IMR-90 (cell line): ENCODE measurements around the gene FBXW4. TPM values are rescaled to one million over a fixed set of nuclear protein-coding genes. Genes with fewer than 3 reads are reported as not detected.
A peak's percentile ranks its signal among the peaks of the same experiment; 100 is the strongest.

Experiments
- ATAC-seq: fragments of 200-7000 bp; cut with Tn5 transposase; 2 replicates; pipeline ENCODE4 v1.9.1; 2020; ENCODE audit warnings: low read depth, mild to moderate bottlenecking, moderate library complexity
- BruUV-seq: library from RNA; stranded (reverse); fragments of 400-500 nt; replicated peaks from 2 replicates; lab custom pipeline; 2021; lab: Mats Ljungman, UMichigan
- CTCF ChIA-PET: fragments of 300-600 bp; formaldehyde crosslinking; extraction: SDS; loops from one replicate; lab custom pipeline; 2021; ENCODE audit warnings: antibody characterized with exemption; lab: Yijun Ruan, JAX
- POLR2A ChIA-PET: fragments of 300-600 bp; sonication (Branson Sonifier 250); formaldehyde crosslinking; loops from one replicate; lab custom pipeline; 2022; ENCODE audit warnings: antibody characterized with exemption; ENCODE audit not compliant: unreplicated experiment; lab: Charles Lee
- DNase-seq: peaks from one replicate; pipeline ENCODE4 v3.0.0; 2013
- H2AFZ ChIP-seq: replicated peaks from 2 replicates; pipeline ENCODE3; 2013; ENCODE audit warnings: low read length, mild to moderate bottlenecking; ENCODE audit not compliant: poor library complexity
- H2AK5ac ChIP-seq: 2 replicates; pipeline ENCODE4 v1.6.1; 2013; ENCODE audit warnings: low read depth, low read length, inconsistent platforms
- H2AK9ac ChIP-seq: replicated peaks from 2 replicates; pipeline ENCODE3; 2013; ENCODE audit warnings: mild to moderate bottlenecking, low read depth, low read length, moderate library complexity; ENCODE audit not compliant: poor library complexity
- H2BK120ac ChIP-seq: 2 replicates; pipeline ENCODE4 v1.6.1; 2013; ENCODE audit warnings: low read depth, low read length, inconsistent platforms
- H2BK15ac ChIP-seq: 3 replicates; pipeline ENCODE4 v1.6.1; 2013; ENCODE audit warnings: low read depth, low read length, inconsistent platforms
- H2BK20ac ChIP-seq: 2 replicates; pipeline ENCODE4 v1.6.1; 2013; ENCODE audit warnings: low read depth, mild to moderate bottlenecking, inconsistent platforms, low read length, moderate library complexity
- H2BK5ac ChIP-seq: 2 replicates; pipeline ENCODE4 v1.6.1; 2013; ENCODE audit warnings: mild to moderate bottlenecking, low read depth, low read length, inconsistent platforms; ENCODE audit not compliant: poor library complexity, severe bottlenecking
- H3K14ac ChIP-seq: replicated peaks from 2 replicates; pipeline ENCODE4 v1.6.1; 2013; ENCODE audit warnings: low read depth, low read length, inconsistent platforms
- H3K18ac ChIP-seq: 2 replicates; pipeline ENCODE4 v1.6.1; 2013; ENCODE audit warnings: low read depth, low read length, control low read depth
- H3K23ac ChIP-seq: 2 replicates; pipeline ENCODE4 v1.6.1; 2013; ENCODE audit warnings: low read depth, low read length, inconsistent platforms
- H3K27ac ChIP-seq: 2 replicates; pipeline ENCODE4 v1.5.1; 2013; ENCODE audit warnings: mild to moderate bottlenecking, control low read depth, low read length; ENCODE audit not compliant: insufficient read depth
- H3K27me3 ChIP-seq: 2 replicates; pipeline ENCODE4 v1.6.1; 2013; ENCODE audit warnings: low read length; ENCODE audit not compliant: control insufficient read depth, insufficient read depth
- H3K36me3 ChIP-seq: 2 replicates; pipeline ENCODE4 v1.6.1; 2013; ENCODE audit warnings: low read length, mixed read lengths; ENCODE audit not compliant: control insufficient read depth, insufficient read depth
- H3K4ac ChIP-seq: 2 replicates; pipeline ENCODE4 v1.6.1; 2013; ENCODE audit warnings: low read depth, low read length, inconsistent platforms
- H3K4me1 ChIP-seq: 2 replicates; pipeline ENCODE4 v1.6.1; 2013; ENCODE audit warnings: low read length, mixed read lengths; ENCODE audit not compliant: control insufficient read depth, insufficient read depth
- H3K4me2 ChIP-seq: 2 replicates; pipeline ENCODE4 v1.6.1; 2013; ENCODE audit warnings: low read depth, mild to moderate bottlenecking, control low read depth, low read length, moderate library complexity
- H3K4me3 ChIP-seq: 2 replicates; pipeline ENCODE4 v1.5.1; 2013; ENCODE audit warnings: low read depth, mild to moderate bottlenecking, control low read depth, low read length, moderate library complexity; ENCODE audit not compliant: insufficient read depth
- H3K56ac ChIP-seq: 2 replicates; pipeline ENCODE4 v1.6.1; 2013; ENCODE audit warnings: low read length, inconsistent platforms; ENCODE audit not compliant: insufficient read depth; ENCODE audit errors: extremely low read depth
- H3K79me1 ChIP-seq, 2 experiments: 2 replicates each; pipeline ENCODE4 v1.6.1; 2013; ENCODE audit warnings: low read length in 2 of 2, inconsistent platforms in 1 of 2, low read depth in 1 of 2
- H3K9ac ChIP-seq: 2 replicates; pipeline ENCODE4 v1.6.1; 2013; ENCODE audit warnings: low read depth, low read length, control low read depth
- H3K9me1 ChIP-seq: 2 replicates; pipeline ENCODE4 v1.6.1; 2013; ENCODE audit warnings: low read length, inconsistent platforms; ENCODE audit not compliant: insufficient read depth
- H3K9me3 ChIP-seq: 2 replicates; pipeline ENCODE4 v1.6.1; 2013; ENCODE audit warnings: low read length; ENCODE audit not compliant: control insufficient read depth, insufficient read depth
- H4K20me1 ChIP-seq: 2 replicates; pipeline ENCODE4 v1.6.1; 2013; ENCODE audit warnings: low read length, inconsistent platforms; ENCODE audit not compliant: insufficient read depth
- H4K5ac ChIP-seq: 2 replicates; pipeline ENCODE4 v1.6.1; 2013; ENCODE audit warnings: mild to moderate bottlenecking, low read depth, low read length, control low read depth
- H4K8ac ChIP-seq, 2 experiments: 2 replicates each; pipeline ENCODE4 v1.6.1; 2013; ENCODE audit warnings: low read depth in 2 of 2, low read length in 2 of 2, control low read depth in 1 of 2, inconsistent platforms in 1 of 2
- H4K91ac ChIP-seq: 2 replicates; pipeline ENCODE4 v1.6.1; 2013; ENCODE audit warnings: low read depth, low read length, inconsistent platforms; ENCODE audit not compliant: insufficient read depth
- WGBS, 2 experiments: methylation state at CpG; one replicate each; pipeline versions ENCODE4 v1.1.5 to v1.1.7; 2013; ENCODE audit warnings: missing lambda C conversion rate in 2 of 2; ENCODE audit not compliant: insufficient read length in 1 of 2; ENCODE audit errors: extremely low coverage in 2 of 2; 5-methylcytosine and 5-hydroxymethylcytosine counted together
- dilution Hi-C: fragments of 300-500 bp; cut with HindIII; formaldehyde crosslinking; loops from one replicate; pipeline ENCODE4 v1.14.3; 2018; ENCODE audit warnings: low sequenced_read_pairs; ENCODE audit not compliant: unreplicated experiment
- in situ Hi-C: fragments of 300-500 bp; cut with MboI; formaldehyde crosslinking; loops from 3 replicates; pipeline ENCODE4 v1.14.3; 2019; ENCODE audit warnings: low sequenced_read_pairs, inconsistent platforms, mixed read lengths
- intact Hi-C: fragments of 100-400 bp; cut with micrococcal nuclease; formaldehyde crosslinking; loops from 2 replicates; pipeline ENCODE4 v1.10.0; 2022
- polyA plus RNA-seq, 3 experiments: library from polyadenylated mRNA; depleted of rRNA; stranded (reverse); fragments of >200 nt; gene quantifications; 2 replicates each; pipeline ENCODE4 v1.2.3, GENCODE V29; 2012; ENCODE audit warnings: low replicate concordance in 1 of 3
- total RNA-seq: library from RNA; depleted of rRNA; stranded (reverse); fragments of >200 nt; gene quantifications from 2 replicates; pipeline ENCODE4 v1.2.3, GENCODE V29; 2012
- TF ChIP-seq, protein P1 (sequence below): conservative IDR thresholded peaks from 2 replicates; pipeline ENCODE4 v1.5.1; 2012; ENCODE audit warnings: mild to moderate bottlenecking, low read depth, low read length, improper control_type of control experiment

FBXW4 gene
- total and polyA plus RNA-seq, 2 of the 4 experiments (the other 2 are of a cell fraction), result 19.3 to 26.7 TPM

DNA sequence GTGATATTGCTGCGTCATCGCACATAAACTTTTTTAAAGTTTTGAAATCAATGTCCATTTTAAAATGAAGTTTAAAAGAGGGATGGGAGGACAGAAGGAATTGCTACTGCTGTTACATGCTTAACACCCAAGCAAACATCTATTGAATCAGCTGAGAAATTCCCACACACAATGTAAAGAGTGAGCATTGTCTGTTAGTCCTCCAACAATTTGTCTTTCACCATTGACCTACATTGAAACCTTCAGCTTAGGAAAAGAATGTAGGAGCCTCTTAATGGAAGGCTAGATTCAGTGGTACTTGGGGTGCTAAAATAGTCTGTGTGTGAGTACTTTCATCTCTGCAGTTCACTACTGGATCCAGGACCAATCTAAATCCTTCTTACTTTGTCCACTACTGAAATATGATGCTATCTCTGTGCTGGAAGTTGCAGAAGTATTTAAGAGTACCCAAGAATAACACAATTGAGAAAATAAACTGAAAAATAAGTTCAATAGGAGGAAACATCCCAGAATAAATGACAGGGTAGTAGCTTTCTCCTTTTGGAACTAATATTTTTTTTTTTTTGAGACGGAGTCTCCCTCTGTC, 23.8 kb upstream of the FBXW4 start:
- no peak overlapping the region for H3K14ac ChIP-seq
- no peak overlapping the region for H3K18ac ChIP-seq
- ChIA-PET POLR2A (no interaction called here), CTCF (no interaction called here)
- H3K56ac ChIP-seq, result no peak overlapping the region
- no peaks in the 10 kb centered on the region for H3K79me1 ChIP-seq
- no peaks in the 10 kb centered on the region for H3K9me3 ChIP-seq
- in situ Hi-C loops (no loop called here), intact Hi-C loops (no loop called here), dilution Hi-C loops (no loop called here)
- H3K4me3 ChIP-seq, result no peak overlapping the region
- BruUV-seq, result no TSS peak
- no peak overlapping the region for H2BK20ac ChIP-seq
- no CpG with 5 or more reads among the region's 3 CpGs for WGBS, 2 experiments
- H3K9me1 ChIP-seq, result no peaks in the 10 kb centered on the region
- H2BK120ac ChIP-seq, result no peak overlapping the region
- no peak overlapping the region for H3K27ac ChIP-seq
- no peak overlapping the region for H4K5ac ChIP-seq
- no peaks in the 10 kb centered on the region for H3K36me3 ChIP-seq
- no peak overlapping the region for H4K8ac ChIP-seq
- H2AK5ac ChIP-seq, result no peak overlapping the region
- no peak overlapping the region for H3K4ac ChIP-seq
- H2AFZ ChIP-seq, result no peak overlapping the region
- no peak overlapping the region for H2BK5ac ChIP-seq
- no peak overlapping the region for H3K4me2 ChIP-seq
- DNase-seq, result peak; percentile 38
- H3K27me3 ChIP-seq, result peaks cover 20% of the 10 kb centered on the region
- no peak overlapping the region for H3K23ac ChIP-seq
- peak; percentile 72 for ATAC-seq
- TF ChIP-seq, protein P1, sequence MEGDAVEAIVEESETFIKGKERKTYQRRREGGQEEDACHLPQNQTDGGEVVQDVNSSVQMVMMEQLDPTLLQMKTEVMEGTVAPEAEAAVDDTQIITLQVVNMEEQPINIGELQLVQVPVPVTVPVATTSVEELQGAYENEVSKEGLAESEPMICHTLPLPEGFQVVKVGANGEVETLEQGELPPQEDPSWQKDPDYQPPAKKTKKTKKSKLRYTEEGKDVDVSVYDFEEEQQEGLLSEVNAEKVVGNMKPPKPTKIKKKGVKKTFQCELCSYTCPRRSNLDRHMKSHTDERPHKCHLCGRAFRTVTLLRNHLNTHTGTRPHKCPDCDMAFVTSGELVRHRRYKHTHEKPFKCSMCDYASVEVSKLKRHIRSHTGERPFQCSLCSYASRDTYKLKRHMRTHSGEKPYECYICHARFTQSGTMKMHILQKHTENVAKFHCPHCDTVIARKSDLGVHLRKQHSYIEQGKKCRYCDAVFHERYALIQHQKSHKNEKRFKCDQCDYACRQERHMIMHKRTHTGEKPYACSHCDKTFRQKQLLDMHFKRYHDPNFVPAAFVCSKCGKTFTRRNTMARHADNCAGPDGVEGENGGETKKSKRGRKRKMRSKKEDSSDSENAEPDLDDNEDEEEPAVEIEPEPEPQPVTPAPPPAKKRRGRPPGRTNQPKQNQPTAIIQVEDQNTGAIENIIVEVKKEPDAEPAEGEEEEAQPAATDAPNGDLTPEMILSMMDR, result no peak
- no peak overlapping the region for H2BK15ac ChIP-seq
- H4K91ac ChIP-seq, result no peak overlapping the region
- H3K9ac ChIP-seq, result no peak overlapping the region
- H2AK9ac ChIP-seq, result no peak overlapping the region
- H3K4me1 ChIP-seq, result no peaks in the 10 kb centered on the region
- no peaks in the 10 kb centered on the region for H4K20me1 ChIP-seq
